ENCODE measurements around the gene KIZ.

The KIZ gene

GRCh38 chr20:21266191-21266536 lies 140.3 kb downstream of the KIZ start:
- no peak for DNase-seq (ENCODE audit: low read depth)

- no peak for DNase-seq (ENCODE audit: low read depth)
Observed at GRCh38 chr20:21269772-21270171, 143.9 kb downstream of the KIZ start.

- no peak for DNase-seq (ENCODE audit: low read depth)
Observed at GRCh38 chr20:21270806-21271205, 144.9 kb downstream of the KIZ start.

- DNase-seq (ENCODE audit: low read depth), result no peak
Observed at GRCh38 chr20:21272279-21272678, 146.4 kb downstream of the KIZ start.

GRCh38 chr20:21272679-21273078 lies 146.8 kb downstream of the KIZ start:
- no peak for DNase-seq (ENCODE audit: low read depth)

GRCh38 chr20:21273755-21274386 lies 148.0 kb downstream of the KIZ start:
- DNase-seq (ENCODE audit: low read depth), result no peak

GRCh38 chr20:21278829-21279228 lies 152.9 kb downstream of the KIZ start:
- DNase-seq (ENCODE audit: low read depth), result no peak

GRCh38 chr20:21279706-21280521 lies 154.0 kb downstream of the KIZ start:
- no peak for DNase-seq (ENCODE audit: low read depth)

- DNase-seq (ENCODE audit: low read depth), result no peak
Observed at GRCh38 chr20:21280522-21281016, 154.7 kb downstream of the KIZ start.

- no peak for DNase-seq (ENCODE audit: low read depth)
Observed at GRCh38 chr20:21286775-21287174, 160.9 kb downstream of the KIZ start.

GRCh38 chr20:21288587-21289370 lies 162.9 kb downstream of the KIZ start:
- no peak for DNase-seq (ENCODE audit: low read depth)

- DNase-seq (ENCODE audit: low read depth), result no peak
Observed at GRCh38 chr20:21289651-21290050, 163.8 kb downstream of the KIZ start.

- no peak for DNase-seq (ENCODE audit: low read depth)
Observed at GRCh38 chr20:21291026-21291425, 165.1 kb downstream of the KIZ start.

GRCh38 chr20:21294755-21295154 lies 168.9 kb downstream of the KIZ start:
- DNase-seq (ENCODE audit: low read depth), result no peak
